ENCODE results near the gene SLC4A8. TPM values are rescaled to one million over a fixed set of nuclear protein-coding genes. Genes with fewer than 3 reads are reported as not detected.
"Not testable (repeated sequence)": the region's sequence is repeated elsewhere in the genome, so short reads cannot be mapped to it uniquely, and the experiment has no call there.

SLC4A8 gene
- total and polyA plus RNA-seq, 4 donors = 1.1 to 12.2 (median 3.0) TPM

DNA sequence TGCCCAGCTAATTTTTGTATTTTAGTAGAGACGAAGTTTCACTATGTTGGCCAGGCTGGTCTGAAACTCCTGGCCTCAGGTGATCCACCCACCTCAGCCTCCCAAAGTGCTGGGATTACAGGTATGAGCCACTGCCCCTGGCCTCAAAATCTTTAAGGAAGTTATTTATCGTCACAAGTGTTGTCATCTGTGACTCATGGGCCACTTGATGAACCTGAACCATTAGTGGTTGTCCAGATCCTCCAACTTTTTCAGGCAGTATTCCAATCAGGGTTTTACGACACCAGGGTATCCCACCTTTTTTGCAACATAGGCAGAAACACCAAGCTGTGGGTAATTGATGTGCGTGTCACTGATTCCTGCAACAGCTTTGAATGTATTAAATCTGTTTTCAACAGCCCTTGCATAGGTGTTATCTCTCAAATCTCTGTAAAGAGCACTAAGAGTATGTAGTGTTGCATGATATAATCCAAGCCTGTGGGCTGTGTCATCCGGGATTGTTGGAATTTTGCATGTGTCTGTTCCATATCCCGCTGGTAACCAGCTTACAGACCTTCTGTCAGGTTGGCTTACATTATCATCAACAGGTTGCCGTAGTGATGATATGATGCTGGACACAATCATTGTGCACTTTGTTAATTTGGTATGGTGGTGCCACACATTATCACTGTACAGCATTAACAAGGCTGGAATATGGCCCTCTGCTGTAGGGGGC, 87.1 kb downstream of the SLC4A8 start:
- DNase-seq (no peak), ATAC-seq (ENCODE audit: insufficient read depth, low FRiP score) (no peak)
- TF ChIP-seq, protein P1, sequence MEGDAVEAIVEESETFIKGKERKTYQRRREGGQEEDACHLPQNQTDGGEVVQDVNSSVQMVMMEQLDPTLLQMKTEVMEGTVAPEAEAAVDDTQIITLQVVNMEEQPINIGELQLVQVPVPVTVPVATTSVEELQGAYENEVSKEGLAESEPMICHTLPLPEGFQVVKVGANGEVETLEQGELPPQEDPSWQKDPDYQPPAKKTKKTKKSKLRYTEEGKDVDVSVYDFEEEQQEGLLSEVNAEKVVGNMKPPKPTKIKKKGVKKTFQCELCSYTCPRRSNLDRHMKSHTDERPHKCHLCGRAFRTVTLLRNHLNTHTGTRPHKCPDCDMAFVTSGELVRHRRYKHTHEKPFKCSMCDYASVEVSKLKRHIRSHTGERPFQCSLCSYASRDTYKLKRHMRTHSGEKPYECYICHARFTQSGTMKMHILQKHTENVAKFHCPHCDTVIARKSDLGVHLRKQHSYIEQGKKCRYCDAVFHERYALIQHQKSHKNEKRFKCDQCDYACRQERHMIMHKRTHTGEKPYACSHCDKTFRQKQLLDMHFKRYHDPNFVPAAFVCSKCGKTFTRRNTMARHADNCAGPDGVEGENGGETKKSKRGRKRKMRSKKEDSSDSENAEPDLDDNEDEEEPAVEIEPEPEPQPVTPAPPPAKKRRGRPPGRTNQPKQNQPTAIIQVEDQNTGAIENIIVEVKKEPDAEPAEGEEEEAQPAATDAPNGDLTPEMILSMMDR (IDR thresholded peaks at IDR 0.05; ENCODE audit: control extremely low read depth, extremely low read depth) = no peak
- 92 to 96% methylated on average over 7 of the region's 7 CpGs for WGBS, 2 donors
- Histone ChIP-seq H3K9ac (ENCODE audit: insufficient read depth in 1 of 2, low read length in 2 of 2) (no peak overlapping the region), H3K27me3 (ENCODE audit: control insufficient read depth in 3 of 3, insufficient read depth in 3 of 3, low read length in 2 of 3) (no peaks in the 10 kb centered on the region), H3K4me1 (ENCODE audit: control insufficient read depth in 5 of 5, insufficient read depth in 5 of 5, low read length in 5 of 5) (no peaks in the 10 kb centered on the region), H3K4me3 (no peak overlapping the region), H3K9me3 (ENCODE audit: control insufficient read depth in 4 of 4, insufficient read depth in 3 of 4, low read length in 3 of 4) (no peaks in the 10 kb centered on the region), H3K27ac (ENCODE audit: low read depth in 1 of 2, low read length in 1 of 2) (no peak overlapping the region), H3K36me3 (ENCODE audit: control insufficient read depth in 4 of 4, insufficient read depth in 4 of 4, low read length in 4 of 4) (no peaks in the 10 kb centered on the region)

DNA sequence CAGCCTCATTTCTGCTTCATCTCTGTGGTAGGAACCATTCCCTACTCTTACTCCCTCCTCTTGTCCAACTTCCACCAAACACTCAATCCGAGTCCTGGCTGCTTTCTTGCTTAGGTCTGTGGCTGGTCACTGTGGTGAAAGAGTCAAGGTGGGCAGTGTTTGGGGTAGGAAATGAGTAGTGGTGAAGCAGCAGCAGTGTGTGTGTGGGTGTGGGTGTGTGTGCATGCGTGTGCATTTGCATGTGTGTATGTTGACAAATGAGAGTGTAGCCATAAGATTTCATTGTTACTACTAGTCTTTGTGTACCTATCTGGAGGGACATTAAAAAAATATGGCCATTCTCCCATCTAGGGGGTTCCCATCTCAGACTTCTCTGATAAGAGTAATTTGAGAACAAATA, 87.8 kb downstream of the SLC4A8 start:
- Histone ChIP-seq H3K9ac (ENCODE audit: insufficient read depth in 1 of 2, low read length in 2 of 2) (no peak overlapping the region), H3K4me3 (no peak overlapping the region), H3K36me3 (ENCODE audit: control insufficient read depth in 4 of 4, insufficient read depth in 4 of 4, low read length in 4 of 4) (no peaks in the 10 kb centered on the region), H3K27me3 (ENCODE audit: control insufficient read depth in 3 of 3, insufficient read depth in 3 of 3, low read length in 2 of 3) (no peaks in the 10 kb centered on the region), H3K27ac (ENCODE audit: low read depth in 1 of 2, low read length in 1 of 2) (no peak overlapping the region), H3K9me3 (ENCODE audit: control insufficient read depth in 4 of 4, insufficient read depth in 3 of 4, low read length in 3 of 4) (no peaks in the 10 kb centered on the region), H3K4me1 (ENCODE audit: control insufficient read depth in 5 of 5, insufficient read depth in 5 of 5, low read length in 5 of 5) (no peaks in the 10 kb centered on the region)
- TF ChIP-seq, protein P1 (IDR thresholded peaks at IDR 0.05; ENCODE audit: control extremely low read depth, extremely low read depth) = no peak
- WGBS, 2 donors = 87 to 92% methylated on average over 2 of the region's 2 CpGs
- DNase-seq (no peak), ATAC-seq (ENCODE audit: insufficient read depth, low FRiP score) (no peak)

DNA sequence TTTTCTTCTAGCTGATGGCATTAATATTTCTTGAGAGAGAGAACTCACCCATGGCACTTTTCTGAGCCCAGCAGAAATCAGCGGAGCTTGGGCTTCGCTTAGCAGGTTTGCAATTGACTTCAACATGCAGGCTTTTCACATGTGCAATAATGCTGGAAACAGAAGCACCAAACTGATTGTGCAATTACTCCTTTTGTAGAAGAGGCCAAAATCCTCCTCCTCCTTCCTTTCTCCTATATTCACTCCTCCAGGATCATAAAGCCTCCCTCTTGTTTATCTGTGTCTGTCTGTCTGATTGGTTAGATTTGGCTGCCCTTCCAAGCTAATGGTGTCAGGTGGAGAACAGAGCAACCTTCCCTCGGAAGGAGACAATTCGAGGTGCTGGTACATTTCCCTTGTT, 90.4 kb downstream of the SLC4A8 start:
- WGBS, 2 donors = 88 to 89% methylated on average over 4 of the region's 4 CpGs
- not testable (repeated sequence) for H3K4me1 ChIP-seq (ENCODE audit: control insufficient read depth in 5 of 5, insufficient read depth in 5 of 5, low read length in 5 of 5); H3K4me3 ChIP-seq; H3K27ac ChIP-seq (ENCODE audit: low read depth in 1 of 2, low read length in 1 of 2); H3K27me3 ChIP-seq (ENCODE audit: control insufficient read depth in 3 of 3, insufficient read depth in 3 of 3, low read length in 2 of 3); H3K9ac ChIP-seq (ENCODE audit: insufficient read depth in 1 of 2, low read length in 2 of 2); DNase-seq; ATAC-seq (ENCODE audit: insufficient read depth, low FRiP score); H3K9me3 ChIP-seq (ENCODE audit: control insufficient read depth in 4 of 4, insufficient read depth in 3 of 4, low read length in 3 of 4); H3K36me3 ChIP-seq (ENCODE audit: control insufficient read depth in 4 of 4, insufficient read depth in 4 of 4, low read length in 4 of 4)

DNA sequence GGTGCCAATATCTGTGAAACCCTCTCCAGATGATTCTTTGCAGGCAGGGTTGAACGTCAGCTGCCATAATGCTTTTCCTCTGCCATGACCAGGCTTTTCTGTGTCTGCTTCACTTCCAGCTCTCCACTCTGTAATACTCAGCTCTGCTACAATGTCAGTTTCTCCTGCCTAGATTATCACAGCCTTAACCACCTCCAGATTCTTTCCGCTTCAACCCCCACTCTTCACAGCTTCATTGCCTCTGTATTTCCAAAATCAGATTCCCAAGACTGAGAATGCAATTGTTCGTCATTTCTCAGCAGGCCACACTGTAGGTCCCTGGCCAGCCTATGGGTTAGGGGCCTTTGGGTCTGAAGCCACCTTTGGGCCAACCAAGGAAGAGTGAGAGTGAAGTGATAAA, 92.7 kb downstream of the SLC4A8 start:
- Histone ChIP-seq H3K9me3 (ENCODE audit: control insufficient read depth in 4 of 4, insufficient read depth in 3 of 4, low read length in 3 of 4) (peaks cover 0 to 2% (median 0%) of the 10 kb centered on the region in 4 donors), H3K9ac (ENCODE audit: insufficient read depth in 1 of 2, low read length in 2 of 2) (no peak overlapping the region), H3K4me1 (ENCODE audit: control insufficient read depth in 5 of 5, insufficient read depth in 5 of 5, low read length in 5 of 5) (no peaks in the 10 kb centered on the region), H3K27me3 (ENCODE audit: control insufficient read depth in 3 of 3, insufficient read depth in 3 of 3, low read length in 2 of 3) (no peaks in the 10 kb centered on the region), H3K27ac (ENCODE audit: low read depth in 1 of 2, low read length in 1 of 2) (no peak overlapping the region), H3K4me3 (no peak overlapping the region), H3K36me3 (ENCODE audit: control insufficient read depth in 4 of 4, insufficient read depth in 4 of 4, low read length in 4 of 4) (no peaks in the 10 kb centered on the region)
- DNase-seq (no peak), ATAC-seq (ENCODE audit: insufficient read depth, low FRiP score) (no peak)
- TF ChIP-seq, protein P1 (IDR thresholded peaks at IDR 0.05; ENCODE audit: control extremely low read depth, extremely low read depth) = no peak
- 92% methylated on average over 3 of the region's 3 CpGs for WGBS, 2 donors

All from lung (tissue), 12 donors.